GM12878 (cell line): Measurements from ENCODE around the gene CDKL5. TPM values are rescaled to one million over a fixed set of nuclear protein-coding genes. Genes with fewer than 3 reads are reported as not detected.
A peak's percentile ranks its signal among the peaks of the same experiment; 100 is the strongest.

Source experiments
- CREM ChIP-seq: IDR thresholded peaks from 2 replicates; pipeline ENCODE4 v1.6.1; 2014; ENCODE audit warnings: antibody characterized with exemption, low read depth
- EED ChIP-seq: sonication (generic); IDR thresholded peaks from 2 replicates; pipeline ENCODE4 v1.6.1; 2016; ENCODE audit warnings: antibody characterized with exemption, low read depth
- IKZF2 ChIP-seq, 2 experiments: fragments of 450-650 bp; IDR thresholded peaks; 2 replicates each; pipeline ENCODE4 v1.6.1; 2017; ENCODE audit warnings: mild to moderate bottlenecking in 2 of 2, moderate library complexity in 2 of 2
- KDM1A ChIP-seq: fragments of 200-600 bp; sonication (generic); IDR thresholded peaks from 2 replicates; pipeline ENCODE4 v1.6.1; 2016; ENCODE audit warnings: borderline replicate concordance
- LARP7 ChIP-seq: fragments of 450-650 bp; IDR thresholded peaks from 2 replicates; pipeline ENCODE4 v1.6.1; 2017; ENCODE audit warnings: mild to moderate bottlenecking
- NFYA ChIP-seq: IDR thresholded peaks from 2 replicates; pipeline ENCODE4 v1.6.1; 2011; ENCODE audit warnings: low read depth, mild to moderate bottlenecking, low read length, improper control_type of control experiment, borderline replicate concordance
- NR2C2 ChIP-seq: IDR thresholded peaks from 2 replicates; pipeline ENCODE4 v1.6.1; 2011; ENCODE audit warnings: borderline replicate concordance, low read depth; ENCODE audit not compliant: control insufficient read depth, insufficient read length
- NRF1 ChIP-seq: conservative IDR thresholded peaks from 2 replicates; pipeline ENCODE4 v1.6.1; 2011; ENCODE audit warnings: mild to moderate bottlenecking, low read depth, low read length, improper control_type of control experiment
- POLR2AphosphoS5 ChIP-seq: IDR thresholded peaks from 2 replicates; pipeline ENCODE4 v1.6.1; 2011; ENCODE audit warnings: mild to moderate bottlenecking, low read length, inconsistent platforms
- RAD21 ChIP-seq: IDR thresholded peaks from 2 replicates; pipeline ENCODE4 v1.6.1; 2011; ENCODE audit warnings: mild to moderate bottlenecking, low read depth, low read length, moderate library complexity; ENCODE audit not compliant: insufficient read depth
- SP1 ChIP-seq: IDR thresholded peaks from one replicate; pipeline ENCODE4 v1.6.1; 2011; ENCODE audit warnings: low read depth, low read length
- TAF1 ChIP-seq: IDR thresholded peaks from 2 replicates; pipeline ENCODE4 v1.6.1; 2011; ENCODE audit warnings: mild to moderate bottlenecking, low read depth, low read length, borderline replicate concordance
- WRNIP1 ChIP-seq: IDR thresholded peaks from 2 replicates; pipeline ENCODE4 v1.6.1; 2011; ENCODE audit warnings: low read depth, low read length, improper control_type of control experiment, borderline replicate concordance
- ZNF384 ChIP-seq: IDR thresholded peaks from 2 replicates; pipeline ENCODE4 v1.6.1; 2012; ENCODE audit warnings: low read depth, mild to moderate bottlenecking, low read length, improper control_type of control experiment, borderline replicate concordance
- ZSCAN29 ChIP-seq: fragments of 450-650 bp; IDR thresholded peaks from 2 replicates; pipeline ENCODE4 v1.6.1; 2017; ENCODE audit warnings: mild to moderate bottlenecking, moderate library complexity
- polyA plus RNA-seq, 11 experiments: library from polyadenylated mRNA; depleted of rRNA in 4 of 11; unstranded in 6 of 11; stranded (reverse) in 5 of 11; fragments of >200 nt; fragmentation: Nextera tagmentation in 4 of 11; fragmentation: Illumina TruSeq in 1 of 11; extraction: Ambion mirVana in 4 of 11; extraction: Trizol in 1 of 11; gene quantifications; 1 replicate in 1 of 11; 2 replicates in 10 of 11; pipeline versions ENCODE4 v1.2.1 to v1.2.3, GENCODE V29; 2011 to 2016; ENCODE audit warnings: inconsistent platforms in 2 of 11, missing spikeins in 2 of 11, low read depth in 1 of 11
- total RNA-seq, 4 experiments: library from RNA; depleted of rRNA in 3 of 4; stranded (reverse); fragments of >200 nt in 3 of 4; fragmentation: Illumina TruSeq in 1 of 4; extraction: Trizol in 1 of 4; gene quantifications; 2 replicates each; pipeline versions ENCODE4 v1.2.1 to v1.2.3, GENCODE V29; 2013 to 2021
- TF ChIP-seq, protein P1 (sequence below): IDR thresholded peaks from 2 replicates; pipeline ENCODE4 v1.6.1; 2012; ENCODE audit warnings: low read depth, low read length, improper control_type of control experiment
- TF ChIP-seq, protein P2 (sequence below): IDR thresholded peaks from 2 replicates; pipeline ENCODE4 v1.6.1; 2011; ENCODE audit warnings: borderline replicate concordance, low read depth, mild to moderate bottlenecking, moderate library complexity, mixed read lengths, low read length; ENCODE audit not compliant: insufficient read depth; ENCODE audit errors: extremely low read length
- TF ChIP-seq, protein P3 (sequence below): fragments of 450-650 bp; IDR thresholded peaks from 2 replicates; pipeline ENCODE4 v1.6.1; 2018; ENCODE audit warnings: borderline replicate concordance, mild to moderate bottlenecking; ENCODE audit not compliant: partially characterized antibody
- TF ChIP-seq, protein P4 (sequence below): fragments of 450-650 bp; IDR thresholded peaks from 2 replicates; pipeline ENCODE4 v1.6.1; 2017; ENCODE audit warnings: mild to moderate bottlenecking
- TF ChIP-seq, protein P5 (sequence below): IDR thresholded peaks from 2 replicates; pipeline ENCODE4 v1.6.1; 2011; ENCODE audit warnings: borderline replicate concordance, low read depth, mild to moderate bottlenecking, moderate library complexity, low read length; ENCODE audit not compliant: insufficient read depth, poor library complexity, severe bottlenecking
- TF ChIP-seq, protein P6 (sequence below): IDR thresholded peaks from 2 replicates; pipeline ENCODE4 v1.6.1; 2011; ENCODE audit warnings: low read depth, mild to moderate bottlenecking, low read length, moderate library complexity, borderline replicate concordance; ENCODE audit errors: extremely low read depth

CDKL5 gene
- total and polyA plus RNA-seq, 10 of the 15 experiments (the other 5 are each of a cell fraction or from before 2014, with no cell fraction given) = 1.4 to 14.5 (median 6.3) TPM

DNA sequence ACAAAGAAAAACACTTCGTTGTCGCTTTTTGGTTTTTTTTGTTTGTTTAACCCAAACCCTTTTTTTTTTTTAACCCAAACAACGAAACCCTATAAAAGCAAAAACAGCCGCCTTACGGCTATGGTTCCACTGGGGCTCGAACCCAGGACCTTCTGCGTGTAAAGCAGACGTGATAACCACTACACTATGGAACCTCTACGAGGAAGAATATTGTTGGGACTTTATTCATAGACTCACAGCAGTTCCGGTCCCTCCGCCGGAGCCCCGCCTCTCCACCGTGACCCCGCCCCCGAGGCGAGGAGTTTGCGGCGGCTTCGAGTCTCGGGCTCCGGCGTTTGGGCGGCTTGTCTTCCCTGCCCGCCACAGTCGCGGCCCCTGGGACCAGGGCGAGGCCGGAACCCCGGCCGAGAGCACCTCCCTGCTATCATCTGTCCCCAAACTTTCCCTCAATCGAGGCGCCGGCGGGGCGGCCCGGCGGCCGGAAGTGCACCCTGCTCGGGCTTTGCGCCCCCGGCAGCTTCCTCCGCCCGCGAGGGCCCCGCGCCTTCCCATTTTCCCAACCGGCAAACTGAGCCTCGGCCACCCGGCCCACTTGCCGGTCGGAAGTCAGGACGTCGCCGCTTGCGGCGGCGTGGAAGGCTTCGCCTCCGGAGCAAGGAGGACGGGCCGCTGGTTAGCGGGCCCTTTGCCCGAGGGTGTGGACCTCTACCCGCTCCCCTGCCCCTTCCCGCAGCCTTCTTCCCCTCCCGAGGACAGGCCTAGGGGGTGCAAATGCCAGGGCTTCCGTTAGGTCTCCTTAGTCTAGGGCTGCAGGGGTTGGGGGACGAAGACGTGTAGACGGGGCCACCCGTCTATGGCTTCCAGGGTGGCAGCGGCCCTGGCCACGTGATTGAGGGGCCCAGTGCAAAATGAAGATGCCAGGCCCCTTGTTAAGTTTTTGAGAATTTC lies 249.7 kb downstream of the CDKL5 start (continued):
- TF ChIP-seq, protein P1, sequence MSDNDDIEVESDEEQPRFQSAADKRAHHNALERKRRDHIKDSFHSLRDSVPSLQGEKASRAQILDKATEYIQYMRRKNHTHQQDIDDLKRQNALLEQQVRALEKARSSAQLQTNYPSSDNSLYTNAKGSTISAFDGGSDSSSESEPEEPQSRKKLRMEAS = no peak
- TF ChIP-seq, protein P2, sequence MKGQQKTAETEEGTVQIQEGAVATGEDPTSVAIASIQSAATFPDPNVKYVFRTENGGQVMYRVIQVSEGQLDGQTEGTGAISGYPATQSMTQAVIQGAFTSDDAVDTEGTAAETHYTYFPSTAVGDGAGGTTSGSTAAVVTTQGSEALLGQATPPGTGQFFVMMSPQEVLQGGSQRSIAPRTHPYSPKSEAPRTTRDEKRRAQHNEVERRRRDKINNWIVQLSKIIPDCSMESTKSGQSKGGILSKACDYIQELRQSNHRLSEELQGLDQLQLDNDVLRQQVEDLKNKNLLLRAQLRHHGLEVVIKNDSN = peak; percentile 53
- no peak for TF ChIP-seq SP1
- no peak for TF ChIP-seq NR2C2
- TF ChIP-seq, protein P3, sequence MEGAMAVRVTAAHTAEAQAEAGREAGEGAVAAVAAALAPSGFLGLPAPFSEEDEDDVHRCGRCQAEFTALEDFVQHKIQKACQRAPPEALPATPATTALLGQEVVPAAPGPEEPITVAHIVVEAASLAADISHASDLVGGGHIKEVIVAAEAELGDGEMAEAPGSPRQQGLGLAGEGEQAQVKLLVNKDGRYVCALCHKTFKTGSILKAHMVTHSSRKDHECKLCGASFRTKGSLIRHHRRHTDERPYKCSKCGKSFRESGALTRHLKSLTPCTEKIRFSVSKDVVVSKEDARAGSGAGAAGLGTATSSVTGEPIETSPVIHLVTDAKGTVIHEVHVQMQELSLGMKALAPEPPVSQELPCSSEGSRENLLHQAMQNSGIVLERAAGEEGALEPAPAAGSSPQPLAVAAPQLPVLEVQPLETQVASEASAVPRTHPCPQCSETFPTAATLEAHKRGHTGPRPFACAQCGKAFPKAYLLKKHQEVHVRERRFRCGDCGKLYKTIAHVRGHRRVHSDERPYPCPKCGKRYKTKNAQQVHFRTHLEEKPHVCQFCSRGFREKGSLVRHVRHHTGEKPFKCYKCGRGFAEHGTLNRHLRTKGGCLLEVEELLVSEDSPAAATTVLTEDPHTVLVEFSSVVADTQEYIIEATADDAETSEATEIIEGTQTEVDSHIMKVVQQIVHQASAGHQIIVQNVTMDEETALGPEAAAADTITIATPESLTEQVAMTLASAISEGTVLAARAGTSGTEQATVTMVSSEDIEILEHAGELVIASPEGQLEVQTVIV = no peak
- TF ChIP-seq LARP7 = no peak
- TF ChIP-seq ZSCAN29 = peak; percentile 66
- TF ChIP-seq, protein P4, sequence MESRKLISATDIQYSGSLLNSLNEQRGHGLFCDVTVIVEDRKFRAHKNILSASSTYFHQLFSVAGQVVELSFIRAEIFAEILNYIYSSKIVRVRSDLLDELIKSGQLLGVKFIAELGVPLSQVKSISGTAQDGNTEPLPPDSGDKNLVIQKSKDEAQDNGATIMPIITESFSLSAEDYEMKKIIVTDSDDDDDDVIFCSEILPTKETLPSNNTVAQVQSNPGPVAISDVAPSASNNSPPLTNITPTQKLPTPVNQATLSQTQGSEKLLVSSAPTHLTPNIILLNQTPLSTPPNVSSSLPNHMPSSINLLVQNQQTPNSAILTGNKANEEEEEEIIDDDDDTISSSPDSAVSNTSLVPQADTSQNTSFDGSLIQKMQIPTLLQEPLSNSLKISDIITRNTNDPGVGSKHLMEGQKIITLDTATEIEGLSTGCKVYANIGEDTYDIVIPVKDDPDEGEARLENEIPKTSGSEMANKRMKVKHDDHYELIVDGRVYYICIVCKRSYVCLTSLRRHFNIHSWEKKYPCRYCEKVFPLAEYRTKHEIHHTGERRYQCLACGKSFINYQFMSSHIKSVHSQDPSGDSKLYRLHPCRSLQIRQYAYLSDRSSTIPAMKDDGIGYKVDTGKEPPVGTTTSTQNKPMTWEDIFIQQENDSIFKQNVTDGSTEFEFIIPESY = no peak
- TF ChIP-seq WRNIP1 = no peak
- peak; percentile 58 for TF ChIP-seq ZNF384
- TF ChIP-seq EED = 0 out of 2 replicates have a peak, but pooled peaks have one; percentile 37
- TF ChIP-seq NFYA = no peak
- TF ChIP-seq, protein P5, sequence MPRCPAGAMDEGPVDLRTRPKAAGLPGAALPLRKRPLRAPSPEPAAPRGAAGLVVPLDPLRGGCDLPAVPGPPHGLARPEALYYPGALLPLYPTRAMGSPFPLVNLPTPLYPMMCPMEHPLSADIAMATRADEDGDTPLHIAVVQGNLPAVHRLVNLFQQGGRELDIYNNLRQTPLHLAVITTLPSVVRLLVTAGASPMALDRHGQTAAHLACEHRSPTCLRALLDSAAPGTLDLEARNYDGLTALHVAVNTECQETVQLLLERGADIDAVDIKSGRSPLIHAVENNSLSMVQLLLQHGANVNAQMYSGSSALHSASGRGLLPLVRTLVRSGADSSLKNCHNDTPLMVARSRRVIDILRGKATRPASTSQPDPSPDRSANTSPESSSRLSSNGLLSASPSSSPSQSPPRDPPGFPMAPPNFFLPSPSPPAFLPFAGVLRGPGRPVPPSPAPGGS = no peak
- TF ChIP-seq IKZF2 (IDR thresholded peaks at IDR 0.05) = 0 out of 4 replicates have a peak, but pooled peaks of 1 of the 2 experiments have one; percentile 21
- TF ChIP-seq TAF1 = no peak; the same call in 1 of the 2 replicates
- no peak for TF ChIP-seq POLR2AphosphoS5
- TF ChIP-seq, protein P6, sequence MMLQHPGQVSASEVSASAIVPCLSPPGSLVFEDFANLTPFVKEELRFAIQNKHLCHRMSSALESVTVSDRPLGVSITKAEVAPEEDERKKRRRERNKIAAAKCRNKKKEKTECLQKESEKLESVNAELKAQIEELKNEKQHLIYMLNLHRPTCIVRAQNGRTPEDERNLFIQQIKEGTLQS = peak; percentile 4; the same call in 1 of the 2 replicates
- no peak for TF ChIP-seq NRF1
- TF ChIP-seq CREM = no peak
- TF ChIP-seq RAD21 = 0 out of 2 replicates have a peak, but pooled peaks have one; percentile 2
- no peak for TF ChIP-seq KDM1A
